GM12878 (cell line): ENCODE results near the gene DPY19L3. TPM values are rescaled to one million over a fixed set of nuclear protein-coding genes. Genes with fewer than 3 reads are reported as not detected.

Source experiments
- ATAC-seq: fragments of 200-7000 bp; cut with Tn5 transposase; 3 replicates; pipeline ENCODE4 v1.9.1; 2020; ENCODE audit warnings: mild to moderate bottlenecking, moderate library complexity
- BruUV-seq: library from RNA; stranded (reverse); fragments of 400-500 nt; replicated peaks from 2 replicates; lab custom pipeline; 2021; lab: Mats Ljungman, UMichigan
- CTCF ChIA-PET: fragments of 300-600 bp; sonication (Branson Sonifier 250); formaldehyde crosslinking; extraction: SDS; loops from one replicate; lab custom pipeline; 2021; ENCODE audit warnings: inconsistent platforms; lab: Yijun Ruan, JAX
- POLR2A ChIA-PET: fragments of 350-600 bp; formaldehyde crosslinking; extraction: SDS; loops from one replicate; lab custom pipeline; 2021; ENCODE audit warnings: inconsistent platforms; lab: Charles Lee
- RAD21 ChIA-PET: fragments of 300-600 bp; sonication (Branson Sonifier 250); formaldehyde crosslinking; loops from one replicate; lab custom pipeline; 2023; ENCODE audit warnings: antibody characterized with exemption; ENCODE audit not compliant: unreplicated experiment; lab: Charles Lee
- SMC1A ChIA-PET: fragments of 300-600 bp; sonication (Branson Sonifier 250); formaldehyde crosslinking; loops from one replicate; lab custom pipeline; 2023; ENCODE audit not compliant: unreplicated experiment, uncharacterized antibody; lab: Charles Lee
- DNase-seq: peaks from one replicate; pipeline ENCODE4 v3.0.0-alpha.2; 2011; ENCODE audit warnings: low read depth, low spot score
- FAIRE-seq: peaks from 3 replicates; lab custom pipeline; 2011; peaks lifted over from hg19 to GRCh38; lab: Jason Lieb, UNC
- H2AFZ ChIP-seq: 2 replicates; pipeline ENCODE4 v1.6.0; 2011; ENCODE audit warnings: low read depth, low read length, control low read depth; ENCODE audit not compliant: control insufficient read depth
- H3K27ac ChIP-seq: 2 replicates; pipeline ENCODE4 v1.5.1; 2011; ENCODE audit warnings: control low read depth; ENCODE audit not compliant: control insufficient read depth, insufficient read depth
- H3K27me3 ChIP-seq, 2 experiments: replicated peaks in 1 of 2; 2 replicates each; pipeline versions ENCODE4 v1.6.0 to v1.6.1; 2011; ENCODE audit warnings: low read length in 1 of 2; ENCODE audit not compliant: control insufficient read depth in 2 of 2, insufficient read depth in 2 of 2
- H3K36me3 ChIP-seq, 2 experiments: 2 replicates each; pipeline ENCODE4 v1.5.1; 2011; ENCODE audit warnings: low read length in 1 of 2; ENCODE audit not compliant: control insufficient read depth in 2 of 2, insufficient read depth in 2 of 2
- H3K4me1 ChIP-seq: 2 replicates; pipeline ENCODE4 v1.6.1; 2011; ENCODE audit warnings: mild to moderate bottlenecking, low read length, moderate library complexity, mixed read lengths; ENCODE audit not compliant: control insufficient read depth, insufficient read depth
- H3K4me2 ChIP-seq: 2 replicates; pipeline ENCODE4 v1.6.0; 2011; ENCODE audit warnings: control low read depth; ENCODE audit not compliant: control insufficient read depth, insufficient read depth
- H3K4me3 ChIP-seq: fragments of 200-600 bp; sonication (generic); 2 replicates; pipeline ENCODE4 v1.5.1; 2016
- H3K79me2 ChIP-seq: 2 replicates; pipeline ENCODE4 v1.6.0; 2011; ENCODE audit warnings: low read length; ENCODE audit not compliant: control insufficient read depth, insufficient read depth
- H3K9ac ChIP-seq: 2 replicates; pipeline ENCODE4 v1.8.0; 2011; ENCODE audit warnings: low read length, control low read depth, mixed read lengths; ENCODE audit not compliant: control insufficient read depth, insufficient read depth
- H3K9me3 ChIP-seq: replicated peaks from 3 replicates; pipeline ENCODE4 v1.5.1; 2011; ENCODE audit warnings: mild to moderate bottlenecking, low read length; ENCODE audit not compliant: control insufficient read depth, insufficient read depth
- H4K20me1 ChIP-seq: 2 replicates; pipeline ENCODE4 v1.6.0; 2011; ENCODE audit not compliant: control insufficient read depth, insufficient read depth
- BCL11A ChIP-seq: IDR thresholded peaks from 2 replicates; pipeline ENCODE4 v1.6.1; 2011; ENCODE audit warnings: low read depth, low read length
- BRCA1 ChIP-seq: IDR thresholded peaks from 2 replicates; pipeline ENCODE4 v1.6.1; 2011; ENCODE audit warnings: low read depth, low read length, improper control_type of control experiment
- CBX5 ChIP-seq: sonication (generic); IDR thresholded peaks from 2 replicates; pipeline ENCODE4 v1.6.1; 2016; ENCODE audit warnings: low read depth, moderate library complexity, mild to moderate bottlenecking, inconsistent platforms
- FOS ChIP-seq: IDR thresholded peaks from 3 replicates; pipeline ENCODE4 v1.6.1; 2011; ENCODE audit warnings: borderline replicate concordance; ENCODE audit not compliant: insufficient read length; ENCODE audit errors: extremely low read depth
- FOXM1 ChIP-seq: IDR thresholded peaks from 2 replicates; pipeline ENCODE4 v1.6.1; 2012; ENCODE audit warnings: low read depth, mild to moderate bottlenecking, inconsistent platforms, low read length, moderate library complexity
- HDAC6 ChIP-seq: fragments of 200-600 bp; sonication (generic); IDR thresholded peaks from one replicate; pipeline ENCODE4 v1.8.0; 2017; ENCODE audit warnings: antibody characterized with exemption; ENCODE audit not compliant: unreplicated experiment
- HSF1 ChIP-seq: fragments of 150-350 bp; IDR thresholded peaks from 2 replicates; pipeline ENCODE4 v1.6.1; 2014; ENCODE audit warnings: mild to moderate bottlenecking, low read depth, low read length
- MYB ChIP-seq: fragments of 150-350 bp; IDR thresholded peaks from 2 replicates; pipeline ENCODE4 v1.6.1; 2014; ENCODE audit warnings: mild to moderate bottlenecking, low read depth, low read length, borderline replicate concordance
- NRF1 ChIP-seq: conservative IDR thresholded peaks from 2 replicates; pipeline ENCODE4 v1.6.1; 2011; ENCODE audit warnings: mild to moderate bottlenecking, low read depth, low read length, improper control_type of control experiment
- TARDBP ChIP-seq: IDR thresholded peaks from 2 replicates; pipeline ENCODE4 v1.6.1; 2016; ENCODE audit warnings: borderline replicate concordance
- YBX1 ChIP-seq: fragments of 450-650 bp; IDR thresholded peaks from 2 replicates; pipeline ENCODE4 v1.6.1; 2016; ENCODE audit warnings: antibody characterized with exemption
- YY1 ChIP-seq: IDR thresholded peaks from 2 replicates; pipeline ENCODE4 v1.6.1; 2011; ENCODE audit warnings: low read depth, mild to moderate bottlenecking, low read length
- ZNF207 ChIP-seq: fragments of 450-650 bp; IDR thresholded peaks from 2 replicates; pipeline ENCODE4 v1.6.1; 2014; ENCODE audit warnings: antibody characterized with exemption, mild to moderate bottlenecking, borderline replicate concordance
- ZNF274 ChIP-seq: IDR thresholded peaks from one replicate; pipeline ENCODE4 v1.8.0; 2011; ENCODE audit not compliant: insufficient read length, insufficient read depth
- WGBS: methylation state at CpG from one replicate; pipeline ENCODE4 v1.1.6; 2016; ENCODE audit warnings: low lambda C conversion rate; ENCODE audit not compliant: insufficient replicate concordance, insufficient coverage; ENCODE audit errors: missing lambda C conversion rate; 5-methylcytosine and 5-hydroxymethylcytosine counted together
- in situ Hi-C: fragments of 300-500 bp; cut with MboI; formaldehyde crosslinking; loops from 9 replicates; pipeline ENCODE4 v1.14.3; 2018; ENCODE audit warnings: mixed read lengths
- intact Hi-C: fragments of 100-400 bp; cut with micrococcal nuclease; formaldehyde crosslinking; loops from one replicate; pipeline ENCODE4 v1.14.2; 2022; ENCODE audit not compliant: unreplicated experiment
- polyA plus RNA-seq, 11 experiments: library from polyadenylated mRNA; depleted of rRNA in 4 of 11; unstranded in 6 of 11; stranded (reverse) in 5 of 11; fragments of >200 nt; fragmentation: Nextera tagmentation in 4 of 11; fragmentation: Illumina TruSeq in 1 of 11; extraction: Ambion mirVana in 4 of 11; extraction: Trizol in 1 of 11; gene quantifications; 1 replicate in 1 of 11; 2 replicates in 10 of 11; pipeline versions ENCODE4 v1.2.1 to v1.2.3, GENCODE V29; 2011 to 2016; ENCODE audit warnings: inconsistent platforms in 2 of 11, missing spikeins in 2 of 11, low read depth in 1 of 11
- total RNA-seq, 4 experiments: library from RNA; depleted of rRNA in 3 of 4; stranded (reverse); fragments of >200 nt in 3 of 4; fragmentation: Illumina TruSeq in 1 of 4; extraction: Trizol in 1 of 4; gene quantifications; 2 replicates each; pipeline versions ENCODE4 v1.2.1 to v1.2.3, GENCODE V29; 2013 to 2021

DPY19L3 gene
- total and polyA plus RNA-seq, 10 of the 15 experiments (the other 5 are each of a cell fraction or from before 2014, with no cell fraction given) = 2.5 to 30.2 (median 13.7) TPM

- H4K20me1 ChIP-seq = no peaks in the 10 kb centered on the region
- BruUV-seq = TSS peak; percentile 55
- ATAC-seq (no peak), DNase-seq (no peak), FAIRE-seq (no peak)
- ChIA-PET RAD21 (no interaction called here), SMC1A (no interaction called here), CTCF (no interaction called here), POLR2A (no interaction called here)
- peak overlapping the region; percentile 43 for H3K4me2 ChIP-seq
- no peak overlapping the region for H2AFZ ChIP-seq
- no peak for TF ChIP-seq BRCA1
- no peak for TF ChIP-seq MYB
- no peak for TF ChIP-seq ZNF207
- TF ChIP-seq YY1 = no peak
- TF ChIP-seq HDAC6 = no peak
- no peaks in the 10 kb centered on the region for H3K27me3 ChIP-seq
- peak overlapping the region; percentile 97; the same call in 1 of the 2 replicates for H3K4me3 ChIP-seq
- WGBS = 96% methylated on average over 17 of the region's 19 CpGs
- 0 out of 4 replicates have a peak, but pooled peaks cover 1 to 8% of the 10 kb centered on the region in 2 experiments for H3K36me3 ChIP-seq
- peaks cover 21% of the 10 kb centered on the region for H3K79me2 ChIP-seq
- in situ Hi-C loops (loop anchor here (10.0 kb wide), 1 partner anchor 178 kb away; the partner anchor contains the start of gene PDCD5), intact Hi-C loops (loop anchor here (5.0 kb wide), 2 partner anchors 60 to 175 kb away; partner anchors contain the start of genes PDCD5 and ZNF507)
- H3K9me3 ChIP-seq = no peaks in the 10 kb centered on the region; the same call in 2 of the 3 replicates
- no peak overlapping the region for H3K9ac ChIP-seq
- peaks cover 12% of the 10 kb centered on the region for H3K4me1 ChIP-seq
- no peak overlapping the region for H3K27ac ChIP-seq
Measured at GRCh38 chr19:32407004-32407992, 1.7 kb downstream of the DPY19L3 start.

GRCh38 chr19:32415246-32415645 is 9.7 kb downstream of the DPY19L3 start:
- POLR2A ChIA-PET = no interaction called here
- DNase-seq (no peak), ATAC-seq (no peak), FAIRE-seq (no peak)
- Histone ChIP-seq H3K4me2 (no peak overlapping the region), H3K4me3 (no peak overlapping the region), H3K36me3 (peaks cover 0 to 1% of the 10 kb centered on the region in 2 experiments; a peak in 3 of 4 replicates), H3K4me1 (no peaks in the 10 kb centered on the region), H3K79me2 (no peaks in the 10 kb centered on the region), H4K20me1 (no peaks in the 10 kb centered on the region), H3K9me3 (no peaks in the 10 kb centered on the region), H3K9ac (no peak overlapping the region), H2AFZ (no peak overlapping the region), H3K27me3 (no peaks in the 10 kb centered on the region), H3K27ac (no peak overlapping the region)
- RAD21 ChIA-PET = no interaction called here
- intact Hi-C loops (no loop called here), in situ Hi-C loops (no loop called here)
- 97% methylated on average over 5 of the region's 5 CpGs for WGBS
- SMC1A ChIA-PET = no interaction called here
- BruUV-seq = no TSS peak
- CTCF ChIA-PET = no interaction called here
- TF ChIP-seq BCL11A (no peak), HSF1 (no peak), NRF1 (no peak), YY1 (no peak), YBX1 (no peak), FOXM1 (no peak), FOS (no peak), TARDBP (no peak), ZNF274 (no peak), CBX5 (no peak)
